Measurements from ENCODE around the gene PHLPP1. TPM values are rescaled to one million over a fixed set of nuclear protein-coding genes. Genes with fewer than 3 reads are reported as not detected.

PHLPP1 gene
- total and polyA plus RNA-seq, 2 donors (not counting 1 experiment from before 2014, with no cell fraction given): 3.6 to 5.0 TPM

- Histone ChIP-seq H3K79me2 (ENCODE audit: control insufficient read depth, insufficient read depth, low read length) (no peaks in the 10 kb centered on the region), H3K4me2 (ENCODE audit: extremely low read depth, insufficient read depth, low read length) (no peak overlapping the region), H3K27ac (ENCODE audit: insufficient read depth, low read length) (no peak overlapping the region), H4K20me1 (ENCODE audit: control insufficient read depth, extremely low read depth, insufficient read depth, low read length) (no peaks in the 10 kb centered on the region), H3K36me3 (ENCODE audit: control insufficient read depth, insufficient read depth, low read length) (no peaks in the 10 kb centered on the region), H3K4me1 (ENCODE audit: control insufficient read depth, extremely low read depth, insufficient read depth, low read length) (no peaks in the 10 kb centered on the region), H3K9me3 (ENCODE audit: control insufficient read depth, insufficient read depth, low read depth, low read length) (no peaks in the 10 kb centered on the region), H3K27me3 (ENCODE audit: control insufficient read depth, insufficient read depth, low read length) (no peaks in the 10 kb centered on the region), H3K9ac (ENCODE audit: insufficient read depth, low read length) (no peak overlapping the region), H2AFZ (ENCODE audit: low read length) (no peak overlapping the region), H3K4me3 (replicated peaks in 1 of 4; ENCODE audit: control extremely low read depth in 1 of 4, insufficient read depth in 1 of 4, low read depth in 3 of 4, low read length in 4 of 4) (no peak overlapping the region)
- TF ChIP-seq EZH2 (IDR thresholded peaks at IDR 0.05; ENCODE audit: low read length, missing control alignments): no peak
- TF ChIP-seq CTCF (conservative IDR thresholded peaks at IDR 0.05 in 1 of 2, IDR thresholded peaks at IDR 0.05 in 1 of 2; ENCODE audit: low read depth in 1 of 2, low read length in 2 of 2): no peak
- DNase-seq (ENCODE audit: low read depth in 2 of 2): no peak
Observed at GRCh38 chr18:62825382-62825781, 110.0 kb downstream of the PHLPP1 start.

GRCh38 chr18:62827397-62827796 lies 112.1 kb downstream of the PHLPP1 start:
- Histone ChIP-seq H3K4me1 (ENCODE audit: control insufficient read depth, extremely low read depth, insufficient read depth, low read length) (no peaks in the 10 kb centered on the region), H3K4me3 (replicated peaks in 1 of 4; ENCODE audit: control extremely low read depth in 1 of 4, insufficient read depth in 1 of 4, low read depth in 3 of 4, low read length in 4 of 4) (no peak overlapping the region), H3K4me2 (ENCODE audit: extremely low read depth, insufficient read depth, low read length) (no peak overlapping the region), H3K36me3 (ENCODE audit: control insufficient read depth, insufficient read depth, low read length) (no peaks in the 10 kb centered on the region), H2AFZ (ENCODE audit: low read length) (no peak overlapping the region), H3K9me3 (ENCODE audit: control insufficient read depth, insufficient read depth, low read depth, low read length) (no peaks in the 10 kb centered on the region), H3K9ac (ENCODE audit: insufficient read depth, low read length) (no peak overlapping the region), H3K79me2 (ENCODE audit: control insufficient read depth, insufficient read depth, low read length) (no peaks in the 10 kb centered on the region), H3K27ac (ENCODE audit: insufficient read depth, low read length) (no peak overlapping the region), H4K20me1 (ENCODE audit: control insufficient read depth, extremely low read depth, insufficient read depth, low read length) (no peaks in the 10 kb centered on the region), H3K27me3 (ENCODE audit: control insufficient read depth, insufficient read depth, low read length) (no peaks in the 10 kb centered on the region)
- DNase-seq (ENCODE audit: low read depth in 2 of 2): no peak
- no peak for TF ChIP-seq CTCF (conservative IDR thresholded peaks at IDR 0.05 in 1 of 2, IDR thresholded peaks at IDR 0.05 in 1 of 2; ENCODE audit: low read depth in 1 of 2, low read length in 2 of 2)

GRCh38 chr18:62828091-62828640 lies 112.8 kb downstream of the PHLPP1 start:
- no peaks in the 10 kb centered on the region for H3K79me2 ChIP-seq (ENCODE audit: control insufficient read depth, insufficient read depth, low read length)
- peak in 1 of 2 donors; percentile 45 for DNase-seq (ENCODE audit: low read depth in 2 of 2)

More at GRCh38 chr18:62828091-62828640, 112.8 kb downstream of the PHLPP1 start:
- H3K27me3 ChIP-seq (ENCODE audit: control insufficient read depth, insufficient read depth, low read length): no peaks in the 10 kb centered on the region
- no peaks in the 10 kb centered on the region for H3K9me3 ChIP-seq (ENCODE audit: control insufficient read depth, insufficient read depth, low read depth, low read length)
- no peak overlapping the region for H3K4me3 ChIP-seq (replicated peaks in 1 of 4; ENCODE audit: control extremely low read depth in 1 of 4, insufficient read depth in 1 of 4, low read depth in 3 of 4, low read length in 4 of 4)
- no peaks in the 10 kb centered on the region for H3K4me1 ChIP-seq (ENCODE audit: control insufficient read depth, extremely low read depth, insufficient read depth, low read length)
- H3K9ac ChIP-seq (ENCODE audit: insufficient read depth, low read length): no peak overlapping the region
- no peak overlapping the region for H3K27ac ChIP-seq (ENCODE audit: insufficient read depth, low read length)
- no peaks in the 10 kb centered on the region for H4K20me1 ChIP-seq (ENCODE audit: control insufficient read depth, extremely low read depth, insufficient read depth, low read length)
- H3K4me2 ChIP-seq (ENCODE audit: extremely low read depth, insufficient read depth, low read length): no peak overlapping the region
- no peak for TF ChIP-seq EZH2 (IDR thresholded peaks at IDR 0.05; ENCODE audit: low read length, missing control alignments)
- TF ChIP-seq CTCF (conservative IDR thresholded peaks at IDR 0.05 in 1 of 2, IDR thresholded peaks at IDR 0.05 in 1 of 2; ENCODE audit: low read depth in 1 of 2, low read length in 2 of 2): no peak
- H3K36me3 ChIP-seq (ENCODE audit: control insufficient read depth, insufficient read depth, low read length): no peaks in the 10 kb centered on the region
- H2AFZ ChIP-seq (ENCODE audit: low read length): no peak overlapping the region
